Adrenal gland (tissue), 5 donors: ENCODE measurements around the gene AMPH.

Experiments used
- POLR2A ChIP-seq, 2 donors: fragments of 450-650 bp; IDR thresholded peaks; one replicate each; pipeline ENCODE4 v1.6.1; 2017; ENCODE audit warnings: antibody characterized with exemption in 2 of 2, mild to moderate bottlenecking in 2 of 2, moderate library complexity in 1 of 2
- TF ChIP-seq, protein P1 (sequence below), 6 experiments: fragments of 450-650 bp in 4 of 6; fragments of 200-600 bp in 2 of 6; sonication (generic) in 1 of 6; IDR thresholded peaks; 1 replicate in 5 of 6; 2 replicates in 1 of 6; pipeline versions ENCODE4 v1.5.1 to v1.8.0; 2016 to 2021; ENCODE audit warnings: antibody characterized with exemption in 6 of 6, mild to moderate bottlenecking in 2 of 6, moderate library complexity in 1 of 6
- donor health status: DM: no; HTN: no; CAD: no.

DNA sequence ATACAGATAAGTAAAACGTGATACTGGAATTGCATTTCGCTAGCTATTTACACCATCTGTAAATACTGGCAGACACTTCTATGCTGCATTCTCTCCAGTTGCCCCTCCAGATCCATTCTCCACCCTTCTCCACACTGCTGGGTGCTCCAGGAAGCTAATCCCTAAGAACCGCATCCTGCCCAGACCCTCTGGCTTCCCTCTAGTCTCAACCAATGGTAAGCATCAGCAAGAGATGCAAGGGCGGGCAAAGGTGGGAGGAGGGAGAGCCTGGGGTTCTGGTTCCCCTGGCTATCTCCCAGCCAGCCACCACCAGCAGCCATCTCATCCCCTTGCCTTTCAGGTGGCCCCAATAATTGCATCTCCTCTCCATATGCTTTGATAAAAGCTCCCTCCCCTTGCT is 84.4 kb downstream of the AMPH start:
- TF ChIP-seq, protein P1, sequence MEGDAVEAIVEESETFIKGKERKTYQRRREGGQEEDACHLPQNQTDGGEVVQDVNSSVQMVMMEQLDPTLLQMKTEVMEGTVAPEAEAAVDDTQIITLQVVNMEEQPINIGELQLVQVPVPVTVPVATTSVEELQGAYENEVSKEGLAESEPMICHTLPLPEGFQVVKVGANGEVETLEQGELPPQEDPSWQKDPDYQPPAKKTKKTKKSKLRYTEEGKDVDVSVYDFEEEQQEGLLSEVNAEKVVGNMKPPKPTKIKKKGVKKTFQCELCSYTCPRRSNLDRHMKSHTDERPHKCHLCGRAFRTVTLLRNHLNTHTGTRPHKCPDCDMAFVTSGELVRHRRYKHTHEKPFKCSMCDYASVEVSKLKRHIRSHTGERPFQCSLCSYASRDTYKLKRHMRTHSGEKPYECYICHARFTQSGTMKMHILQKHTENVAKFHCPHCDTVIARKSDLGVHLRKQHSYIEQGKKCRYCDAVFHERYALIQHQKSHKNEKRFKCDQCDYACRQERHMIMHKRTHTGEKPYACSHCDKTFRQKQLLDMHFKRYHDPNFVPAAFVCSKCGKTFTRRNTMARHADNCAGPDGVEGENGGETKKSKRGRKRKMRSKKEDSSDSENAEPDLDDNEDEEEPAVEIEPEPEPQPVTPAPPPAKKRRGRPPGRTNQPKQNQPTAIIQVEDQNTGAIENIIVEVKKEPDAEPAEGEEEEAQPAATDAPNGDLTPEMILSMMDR (IDR thresholded peaks at IDR 0.05) = no peak
- no peak for TF ChIP-seq POLR2A (IDR thresholded peaks at IDR 0.05)
